Ovary (tissue), 9 donors: Measurements from ENCODE around the gene COL18A1. TPM values are rescaled to one million over a fixed set of nuclear protein-coding genes. Genes with fewer than 3 reads are reported as not detected.

Experiments used
- DNase-seq, 5 donors: peaks; one replicate each; pipeline ENCODE4 v3.0.0-alpha.2; 2019 to 2020
- H3K27ac ChIP-seq, 2 donors: fragments of 200-600 bp; one replicate each; pipeline versions ENCODE4 v1.5.1 to v1.8.0; 2019 to 2022
- H3K27me3 ChIP-seq: fragments of 200-600 bp; one replicate; pipeline ENCODE4 v1.8.0; 2022
- H3K36me3 ChIP-seq: fragments of 200-600 bp; sonication (generic); one replicate; pipeline ENCODE4 v1.5.1; 2019
- H3K4me1 ChIP-seq: one replicate; pipeline ENCODE4 v1.8.1; 2013; ENCODE audit warnings: mild to moderate bottlenecking, moderate library complexity; ENCODE audit not compliant: insufficient read depth
- H3K4me3 ChIP-seq: fragments of 200-600 bp; sonication (generic); one replicate; pipeline ENCODE4 v1.5.1; 2017
- H3K9me3 ChIP-seq, 2 donors: fragments of 200-600 bp in 1 of 2; sonication (generic) in 1 of 2; one replicate each; pipeline versions ENCODE4 v1.5.1 to v1.8.1; 2013 to 2019; ENCODE audit warnings: mild to moderate bottlenecking in 1 of 2, moderate library complexity in 1 of 2
- EP300 ChIP-seq: sonication (generic); formaldehyde crosslinking; IDR thresholded peaks from one replicate; pipeline ENCODE4 v1.6.1; 2017; ENCODE audit warnings: antibody characterized with exemption
- POLR2A ChIP-seq: fragments of 450-650 bp; IDR thresholded peaks from one replicate; pipeline ENCODE4 v1.6.1; 2017; ENCODE audit warnings: antibody characterized with exemption, mild to moderate bottlenecking, moderate library complexity
- WGBS, 3 donors: extraction: QIAGEN DNeasy Blood & Tissue Kit in 1 of 3; methylation state at CpG; one replicate each; pipeline versions ENCODE4 v1.1.5 to v1.1.7; 2013 to 2017; 5-methylcytosine and 5-hydroxymethylcytosine counted together
- intact Hi-C, 4 donors: fragments of 100-400 bp; cut with DNase I; formaldehyde crosslinking; loops; one replicate each; pipeline versions ENCODE4 v1.11.0 to v1.15.1; 2022 to 2023
- polyA plus RNA-seq, 2 donors: library from polyadenylated mRNA; stranded (reverse); fragments of 200-250 nt in 1 of 2; fragments of 350-450 nt in 1 of 2; fragmentation: Illumina TruSeq in 1 of 2; extraction: RNeasy Lipid Tissue Mini Kit (QIAGEN cat#74804) in 1 of 2; gene quantifications; one replicate each; pipeline ENCODE4 v1.2.3, GENCODE V29; 2013 to 2014
- total RNA-seq, 7 donors: library from RNA; depleted of rRNA in 2 of 7; stranded (reverse); fragments of >200 nt in 2 of 7; fragmentation: NEBNext Ultra II Directional in 3 of 7; extraction: Animal tissue kit (Norgen Biotek cat#: 25700) in 3 of 7; gene quantifications; one replicate each; pipeline versions ENCODE4 v1.1.0 to v1.2.4, GENCODE V29; 2016 to 2023
- TF ChIP-seq, protein P1 (sequence below), 3 donors: fragments of 450-650 bp in 2 of 3; fragments of 200-600 bp in 1 of 3; IDR thresholded peaks; one replicate each; pipeline versions ENCODE4 v1.5.1 to v1.8.0; 2016 to 2022; ENCODE audit warnings: antibody characterized with exemption in 3 of 3, mild to moderate bottlenecking in 1 of 3
- donor health status: DM: no; HTN: no; CAD: no; lungs with moderate emphysema.
- donor health status: DM: no; HTN: no; CAD: no.
- donor health status: Bipolar disorder and iron deficiency.
- donor health status: DM: yes; HTN: yes; CAD: no.
- donor health status: DM: no; HTN: no; CAD: no.
- donor health status: DM: yes; HTN: yes; CAD: no.

Gene COL18A1
- total and polyA plus RNA-seq, 9 donors, result 11.1 to 353 (median 268) TPM

DNA sequence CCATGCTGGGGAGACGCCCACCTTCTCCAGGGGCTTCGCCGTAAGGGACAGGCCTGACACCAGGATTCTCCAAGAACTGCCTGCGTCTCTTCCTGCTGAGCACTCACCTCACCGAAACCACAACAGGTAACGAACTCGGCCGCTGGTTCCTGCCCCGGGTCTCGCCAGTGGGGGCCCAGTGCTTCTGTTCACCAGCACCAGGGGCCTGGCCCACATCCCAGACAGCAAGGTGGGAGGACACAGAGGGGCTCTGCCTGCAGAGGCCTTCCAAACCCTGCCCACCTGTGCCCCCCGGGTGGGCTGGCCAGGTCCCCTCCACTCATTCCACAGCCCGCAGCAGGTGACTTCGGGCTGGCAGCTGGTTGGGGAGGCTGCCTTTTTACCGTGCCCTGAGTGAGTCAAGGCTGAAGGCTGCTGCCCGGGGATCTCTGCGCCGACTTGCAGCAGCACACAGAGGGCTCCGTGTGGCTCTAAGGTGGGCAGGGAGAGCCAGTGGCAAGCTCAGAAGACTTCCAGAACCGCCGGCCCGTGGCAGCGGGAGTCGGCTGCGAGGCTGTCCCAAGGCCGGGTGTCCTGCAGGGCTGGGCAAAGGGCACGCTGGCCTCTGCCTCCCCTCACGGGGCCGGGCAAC is 14.7 kb upstream of the COL18A1 start:
- WGBS, 3 donors, result 87 to 91% (median 88%) methylated on average over 27 to 28 of the region's 28 CpGs
- no peaks in the 10 kb centered on the region for H3K9me3 ChIP-seq
- intact Hi-C loops, result no loop called here
- peak; percentile 9 to 41 (median 26) for DNase-seq
- H3K27ac ChIP-seq, result no peak overlapping the region
- no peak overlapping the region for H3K4me3 ChIP-seq
- no peaks in the 10 kb centered on the region for H3K27me3 ChIP-seq
- TF ChIP-seq, protein P1, sequence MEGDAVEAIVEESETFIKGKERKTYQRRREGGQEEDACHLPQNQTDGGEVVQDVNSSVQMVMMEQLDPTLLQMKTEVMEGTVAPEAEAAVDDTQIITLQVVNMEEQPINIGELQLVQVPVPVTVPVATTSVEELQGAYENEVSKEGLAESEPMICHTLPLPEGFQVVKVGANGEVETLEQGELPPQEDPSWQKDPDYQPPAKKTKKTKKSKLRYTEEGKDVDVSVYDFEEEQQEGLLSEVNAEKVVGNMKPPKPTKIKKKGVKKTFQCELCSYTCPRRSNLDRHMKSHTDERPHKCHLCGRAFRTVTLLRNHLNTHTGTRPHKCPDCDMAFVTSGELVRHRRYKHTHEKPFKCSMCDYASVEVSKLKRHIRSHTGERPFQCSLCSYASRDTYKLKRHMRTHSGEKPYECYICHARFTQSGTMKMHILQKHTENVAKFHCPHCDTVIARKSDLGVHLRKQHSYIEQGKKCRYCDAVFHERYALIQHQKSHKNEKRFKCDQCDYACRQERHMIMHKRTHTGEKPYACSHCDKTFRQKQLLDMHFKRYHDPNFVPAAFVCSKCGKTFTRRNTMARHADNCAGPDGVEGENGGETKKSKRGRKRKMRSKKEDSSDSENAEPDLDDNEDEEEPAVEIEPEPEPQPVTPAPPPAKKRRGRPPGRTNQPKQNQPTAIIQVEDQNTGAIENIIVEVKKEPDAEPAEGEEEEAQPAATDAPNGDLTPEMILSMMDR (IDR thresholded peaks at IDR 0.05), result no peak
- TF ChIP-seq EP300 (no peak), POLR2A (no peak)
- peaks cover 19% of the 10 kb centered on the region for H3K4me1 ChIP-seq
- H3K36me3 ChIP-seq, result no peaks in the 10 kb centered on the region

DNA sequence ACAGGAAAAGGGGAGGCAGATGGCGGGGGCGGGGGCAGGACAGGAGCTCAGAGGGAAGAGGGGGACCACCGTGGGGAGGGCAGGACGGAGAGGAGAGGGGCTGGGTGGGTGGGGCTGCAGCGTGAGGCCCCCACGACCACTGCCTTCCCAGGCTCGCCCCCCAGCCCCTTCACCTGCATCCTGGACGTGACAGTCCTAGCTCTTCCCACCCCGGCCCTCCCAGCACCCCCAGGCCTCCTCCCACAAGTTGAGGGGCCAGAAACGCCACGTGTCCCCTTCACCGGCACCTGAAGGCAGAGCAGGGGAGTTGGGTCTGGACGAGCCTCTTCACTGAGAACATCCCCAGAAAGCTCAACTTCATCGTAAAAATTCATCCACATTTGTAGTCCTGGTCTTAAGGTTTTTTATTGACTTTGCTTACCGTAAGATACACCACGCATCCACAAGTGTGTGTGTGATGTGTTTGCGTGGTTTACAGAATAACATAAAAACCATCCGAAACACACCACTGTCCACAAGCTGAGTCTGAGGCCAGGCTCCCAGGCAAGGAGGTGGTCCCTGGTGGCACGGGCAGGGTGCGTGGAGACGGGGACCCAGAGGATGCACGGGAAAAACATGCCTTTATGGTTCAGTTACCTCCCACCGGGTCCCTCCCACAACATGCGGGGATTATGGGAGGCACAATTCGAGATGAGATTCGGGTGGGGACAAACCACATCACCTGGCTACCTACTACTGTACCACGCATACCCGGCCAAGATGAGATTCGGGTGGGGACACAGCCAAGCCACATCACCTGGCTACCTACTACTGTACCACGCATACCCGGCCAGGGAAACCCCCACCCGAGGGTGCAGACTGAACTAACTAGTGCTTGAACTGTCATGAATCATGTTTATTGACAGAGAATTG is 13.9 kb upstream of the COL18A1 start:
- H3K36me3 ChIP-seq, result no peaks in the 10 kb centered on the region
- H3K4me1 ChIP-seq, result peaks cover 17% of the 10 kb centered on the region
- H3K9me3 ChIP-seq, result no peaks in the 10 kb centered on the region
- peak in 4 of 5 donors; percentile 7 to 25 (median 20) for DNase-seq
- no peak overlapping the region for H3K27ac ChIP-seq
- 89 to 92% (median 89%) methylated on average over 32 of the region's 32 CpGs for WGBS, 3 donors
- no peak overlapping the region for H3K4me3 ChIP-seq
- H3K27me3 ChIP-seq, result no peaks in the 10 kb centered on the region
- TF ChIP-seq EP300, result no peak
- no peak for TF ChIP-seq POLR2A
- TF ChIP-seq, protein P1 (IDR thresholded peaks at IDR 0.05), result no peak
- intact Hi-C loops, result no loop called here

DNA sequence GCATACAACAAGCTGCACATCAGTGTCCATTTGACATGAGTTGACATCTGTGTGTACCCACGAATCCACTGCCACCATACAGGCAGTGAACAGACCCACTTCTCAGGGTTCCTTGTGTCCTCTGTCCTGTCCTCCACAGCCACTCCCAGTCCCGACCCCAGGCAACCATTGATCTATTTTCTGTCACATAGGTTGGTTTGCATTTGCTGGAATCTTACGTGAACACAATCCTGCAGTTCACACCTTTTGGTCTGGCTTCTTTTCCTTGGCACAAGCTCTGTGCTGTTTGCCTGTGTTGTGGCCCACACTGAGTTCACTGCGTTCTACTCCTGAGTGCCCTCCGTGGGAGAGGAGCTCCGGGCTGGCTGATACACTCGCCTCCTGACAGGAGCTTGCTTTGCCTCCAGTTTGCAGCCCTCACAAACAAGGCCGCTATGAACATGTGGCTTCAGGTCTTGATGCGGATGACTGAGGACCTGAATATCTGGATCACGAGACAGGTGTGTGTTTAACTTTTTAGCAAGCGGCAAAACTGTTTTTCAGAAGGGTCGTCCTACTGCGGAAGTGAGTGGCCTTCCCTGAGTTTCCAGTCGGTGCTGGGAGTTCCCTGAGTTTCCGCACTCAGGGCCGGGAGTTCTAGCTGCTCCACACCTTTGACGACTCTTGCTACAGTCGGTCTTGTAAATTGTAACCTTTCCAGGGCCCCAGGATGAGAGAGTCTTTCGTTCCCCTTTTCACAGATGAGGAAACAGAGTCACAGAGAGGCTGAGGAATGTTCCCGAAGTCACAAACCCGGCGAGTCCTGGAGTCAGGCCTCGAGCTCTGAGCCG is 13.0 kb upstream of the COL18A1 start:
- no peaks in the 10 kb centered on the region for H3K9me3 ChIP-seq
- peaks cover 12% of the 10 kb centered on the region for H3K4me1 ChIP-seq
- H3K27ac ChIP-seq, result no peak overlapping the region
- WGBS, 3 donors, result 91 to 92% (median 91%) methylated on average over 24 of the region's 24 CpGs
- no peaks in the 10 kb centered on the region for H3K27me3 ChIP-seq
- TF ChIP-seq EP300 (no peak), POLR2A (no peak)
- TF ChIP-seq, protein P1 (IDR thresholded peaks at IDR 0.05), result no peak
- DNase-seq, result peak in 4 of 5 donors; percentile 5 to 21 (median 12)
- no peaks in the 10 kb centered on the region for H3K36me3 ChIP-seq
- intact Hi-C loops, result no loop called here
- no peak overlapping the region for H3K4me3 ChIP-seq

DNA sequence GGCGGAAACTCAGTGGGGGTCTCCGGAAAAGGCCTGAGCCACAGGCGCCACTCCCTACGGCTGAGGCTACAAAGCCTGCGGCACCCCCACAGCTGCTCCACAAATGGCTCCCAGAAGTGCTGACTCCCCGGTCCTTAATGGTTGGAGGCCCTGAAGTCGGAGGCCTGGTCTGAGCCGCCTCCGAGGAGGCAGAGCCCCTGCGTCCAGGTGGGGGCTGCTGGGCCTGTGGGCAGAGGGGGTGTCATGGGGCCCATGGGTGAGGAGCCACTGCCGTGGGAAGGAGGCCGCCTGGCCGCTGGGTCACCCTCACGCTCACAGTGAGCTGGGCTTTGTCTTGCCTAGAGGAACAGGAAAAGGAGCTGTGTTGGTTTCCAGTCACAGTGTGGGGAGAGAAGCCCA is 12.4 kb upstream of the COL18A1 start:
- TF ChIP-seq, protein P1 (IDR thresholded peaks at IDR 0.05), result no peak
- TF ChIP-seq POLR2A, result no peak
- no peak for TF ChIP-seq EP300
- intact Hi-C loops, result no loop called here
- H3K9me3 ChIP-seq, result no peaks in the 10 kb centered on the region
- WGBS, 3 donors, result 86 to 94% (median 92%) methylated on average over 14 of the region's 14 CpGs
- no peaks in the 10 kb centered on the region for H3K36me3 ChIP-seq
- H3K27me3 ChIP-seq, result no peaks in the 10 kb centered on the region
- no peak overlapping the region for H3K4me3 ChIP-seq
- H3K27ac ChIP-seq, result no peak overlapping the region
- peaks cover 6% of the 10 kb centered on the region for H3K4me1 ChIP-seq
- peak in 4 of 5 donors; percentile 5 to 29 (median 16) for DNase-seq
